SK-N-SH (cell line): Measurements from ENCODE around the gene TMSB10. TPM values are rescaled to one million over a fixed set of nuclear protein-coding genes. Genes with fewer than 3 reads are reported as not detected.

ENCODE experiments used
- CTCF ChIA-PET: fragments of 300-600, 350-600 bp; formaldehyde crosslinking; extraction: SDS; loops from one replicate; lab custom pipeline; 2021; lab: Yijun Ruan, JAX
- POLR2A ChIA-PET: fragments of 350-600 bp; sonication (Branson Sonifier 250); formaldehyde crosslinking; extraction: SDS; loops from one replicate; lab custom pipeline; 2020; ENCODE audit warnings: antibody characterized with exemption, inconsistent platforms; lab: Yijun Ruan, JAX
- DNase-seq: peaks from one replicate; pipeline ENCODE4 v3.0.0; 2012
- H2AFZ ChIP-seq: fragments of 200-600 bp; sonication (generic); 2 replicates; pipeline ENCODE4 v1.8.1; 2016; ENCODE audit warnings: antibody characterized with exemption, mild to moderate bottlenecking, low read depth
- H3F3A ChIP-seq: fragments of 200-600 bp; sonication (generic); replicated peaks from 2 replicates; pipeline ENCODE3; 2016; ENCODE audit warnings: antibody characterized with exemption, mild to moderate bottlenecking; ENCODE audit not compliant: insufficient read depth
- H3K27ac ChIP-seq, 2 experiments: fragments of 200-500 bp in 1 of 2; fragments of 200-600 bp in 1 of 2; sonication (Bioruptor generic) in 1 of 2; sonication (generic), shearing (Covaris generic) in 1 of 2; 2 replicates each; pipeline versions ENCODE4 v1.5.1 to v1.6.1; 2014 to 2016; ENCODE audit warnings: low read depth in 2 of 2, inconsistent platforms in 1 of 2, low read length in 1 of 2, mild to moderate bottlenecking in 1 of 2, mixed read lengths in 1 of 2
- H3K27me3 ChIP-seq: fragments of 200-600 bp; sonication (generic), shearing (Covaris generic); 2 replicates; pipeline ENCODE4 v1.6.1; 2016; ENCODE audit warnings: mixed run types; ENCODE audit not compliant: insufficient read depth
- H3K36me3 ChIP-seq, 2 experiments: fragments of 200-500 bp in 1 of 2; fragments of 200-600 bp in 1 of 2; sonication (Bioruptor generic) in 1 of 2; sonication (generic) in 1 of 2; replicated peaks in 1 of 2; 2 replicates each; pipeline versions ENCODE3 to v1.5.1; 2014 to 2016; ENCODE audit warnings: low read length in 1 of 2, mild to moderate bottlenecking in 1 of 2; ENCODE audit not compliant: insufficient read depth in 2 of 2, control insufficient read depth in 1 of 2
- H3K4me1 ChIP-seq, 2 experiments: fragments of 200-500 bp in 1 of 2; fragments of 200-600 bp in 1 of 2; sonication (Bioruptor generic) in 1 of 2; sonication (generic), shearing (Covaris generic) in 1 of 2; 2 replicates each; pipeline versions ENCODE4 v1.5.1 to v1.6.1; 2014 to 2016; ENCODE audit warnings: low read depth in 1 of 2, low read length in 1 of 2, mixed run types in 1 of 2; ENCODE audit not compliant: insufficient read depth in 2 of 2, control insufficient read depth in 1 of 2
- H3K4me2 ChIP-seq: fragments of 200-600 bp; sonication (generic), shearing (Covaris generic); 2 replicates; pipeline ENCODE4 v1.6.1; 2017; ENCODE audit warnings: mixed run types
- H3K4me3 ChIP-seq, 2 experiments: fragments of 200-500 bp in 1 of 2; fragments of 200-600 bp in 1 of 2; sonication (Bioruptor generic) in 1 of 2; sonication (generic), shearing (Covaris generic) in 1 of 2; 2 replicates each; pipeline versions ENCODE4 v1.5.1 to v1.8.1; 2014 to 2016; ENCODE audit warnings: low read depth in 2 of 2, inconsistent platforms in 1 of 2, low read length in 1 of 2, mild to moderate bottlenecking in 1 of 2, mixed read lengths in 1 of 2, moderate library complexity in 1 of 2
- H3K79me2 ChIP-seq: fragments of 200-600 bp; sonication (generic); 2 replicates; pipeline ENCODE4 v1.8.1; 2017; ENCODE audit warnings: mild to moderate bottlenecking; ENCODE audit not compliant: insufficient read depth
- H3K9ac ChIP-seq: fragments of 200-600 bp; sonication (generic); 2 replicates; pipeline ENCODE4 v1.6.1; 2017; ENCODE audit warnings: mixed run types
- H3K9me2 ChIP-seq: fragments of 200-600 bp; sonication (generic); 2 replicates; pipeline ENCODE4 v1.6.1; 2017; ENCODE audit warnings: mixed run types
- H3K9me3 ChIP-seq: fragments of 200-600 bp; sonication (generic); 2 replicates; pipeline ENCODE4 v1.6.1; 2017; ENCODE audit warnings: mixed run types, mild to moderate bottlenecking, moderate library complexity
- H4K20me1 ChIP-seq: fragments of 200-600 bp; sonication (generic); 2 replicates; pipeline ENCODE4 v1.6.1; 2017; ENCODE audit warnings: mild to moderate bottlenecking, mixed run types; ENCODE audit not compliant: insufficient read depth
- CHD2 ChIP-seq: fragments of 150-350 bp; IDR thresholded peaks from 2 replicates; pipeline ENCODE4 v1.6.1; 2018; ENCODE audit warnings: low read length; ENCODE audit not compliant: partially characterized antibody
- CTCF ChIP-seq: fragments of 200-600 bp; sonication (generic); IDR thresholded peaks from 2 replicates; pipeline ENCODE4 v1.6.1; 2017; ENCODE audit warnings: antibody characterized with exemption, mild to moderate bottlenecking, moderate library complexity
- FOXJ3 ChIP-seq: sonication (generic); formaldehyde crosslinking; IDR thresholded peaks from 2 replicates; pipeline ENCODE4 v1.5.1; 2020; ENCODE audit warnings: mild to moderate bottlenecking, missing genetic modification reagents
- FOXM1 ChIP-seq: IDR thresholded peaks from 2 replicates; pipeline ENCODE4 v1.4.0; 2012; ENCODE audit warnings: low read depth, mild to moderate bottlenecking
- JUND ChIP-seq: IDR thresholded peaks from 2 replicates; pipeline ENCODE4 v1.4.0; 2012
- MAX ChIP-seq: IDR thresholded peaks from 2 replicates; pipeline ENCODE4 v1.4.0; 2012; ENCODE audit warnings: low read depth
- MEF2A ChIP-seq: IDR thresholded peaks from 2 replicates; pipeline ENCODE4 v1.4.0; 2012; ENCODE audit warnings: low read depth, borderline replicate concordance
- NRF1 ChIP-seq: IDR thresholded peaks from 2 replicates; pipeline ENCODE4 v1.6.1; 2012; ENCODE audit warnings: low read depth, mild to moderate bottlenecking, low read length
- PBX3 ChIP-seq: IDR thresholded peaks from 2 replicates; pipeline ENCODE4; 2012
- RFX5 ChIP-seq: IDR thresholded peaks from 2 replicates; pipeline ENCODE4 v1.6.1; 2012; ENCODE audit warnings: mild to moderate bottlenecking, improper control_type of control experiment, low read length
- RXRA ChIP-seq: IDR thresholded peaks from 2 replicates; pipeline ENCODE4 v1.4.0; 2012; ENCODE audit warnings: low read depth, mild to moderate bottlenecking, borderline replicate concordance
- TAF1 ChIP-seq: IDR thresholded peaks from 2 replicates; pipeline ENCODE4 v1.6.1; 2012; ENCODE audit warnings: low read depth, mild to moderate bottlenecking, low read length, moderate library complexity, borderline replicate concordance
- TEAD4 ChIP-seq: IDR thresholded peaks from 2 replicates; pipeline ENCODE4 v1.4.0; 2012; ENCODE audit warnings: mild to moderate bottlenecking, borderline replicate concordance; ENCODE audit not compliant: insufficient read depth
- USF1 ChIP-seq: IDR thresholded peaks from 2 replicates; pipeline ENCODE4 v1.4.0; 2012; ENCODE audit warnings: low read depth, borderline replicate concordance
- WGBS: methylation state at CpG from one replicate; pipeline ENCODE4 v1.1.6; 2017; ENCODE audit warnings: low lambda C conversion rate; 5-methylcytosine and 5-hydroxymethylcytosine counted together
- polyA plus RNA-seq, 3 experiments: library from polyadenylated mRNA; depleted of rRNA; stranded (reverse); fragments of >200 nt; gene quantifications; 2 replicates each; pipeline ENCODE4 v1.2.3, GENCODE V29; 2012
- TF ChIP-seq, protein P1 (sequence below): fragments of 150-350 bp; IDR thresholded peaks from 2 replicates; pipeline ENCODE4 v1.6.1; 2017; ENCODE audit warnings: antibody characterized with exemption, low read length, low read depth, borderline replicate concordance

The TMSB10 gene
- polyA plus RNA-seq, 1 of the 3 experiments (the other 2 are of a cell fraction), result 7,920 TPM

DNA sequence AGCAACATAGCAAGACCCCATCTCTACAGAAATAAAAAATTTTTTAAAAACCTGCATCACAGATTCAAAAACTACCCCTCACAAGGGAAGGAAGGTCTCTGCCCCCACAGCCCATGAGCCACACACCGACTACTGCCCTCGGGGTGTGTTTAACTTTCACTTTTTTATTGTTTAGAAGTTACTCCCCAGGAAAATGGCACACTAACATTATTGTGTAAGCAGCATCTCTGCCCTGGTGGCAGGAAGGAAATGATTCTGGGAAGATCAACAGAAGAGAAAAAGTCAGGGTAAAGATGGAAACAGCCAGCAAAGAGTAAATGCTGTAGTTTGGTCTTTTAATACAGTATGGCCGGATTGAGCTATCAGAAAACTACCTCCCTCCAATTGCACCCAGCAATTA, 46.5 kb upstream of the TMSB10 start (continued):
- no peak for TF ChIP-seq USF1
- no peak for TF ChIP-seq CTCF
- no peak for TF ChIP-seq MEF2A
- TF ChIP-seq FOXJ3, result no peak
- TF ChIP-seq CHD2, result no peak
- no peak for TF ChIP-seq RFX5

GRCh38 chr2:84861539-84861938, 43.9 kb upstream of the TMSB10 start:
- Histone ChIP-seq H3K27ac (no peak overlapping the region), H3K4me2 (no peak overlapping the region), H3K27me3 (peaks cover 18% of the 10 kb centered on the region; the same call in 1 of the 2 replicates), H3K4me3 (no peak overlapping the region), H3K9me2 (no peaks in the 10 kb centered on the region), H3K9me3 (no peaks in the 10 kb centered on the region), H3F3A (no peaks in the 10 kb centered on the region)
- no peak for DNase-seq
- TF ChIP-seq RFX5 (no peak), FOXJ3 (no peak), PBX3 (no peak), TEAD4 (no peak)
- TF ChIP-seq, all 33 proteins: peak for 0
- POLR2A ChIA-PET, result no interaction called here
- CTCF ChIA-PET, result interaction anchor here (0.5 to 1.8 kb wide), 3 partner anchors 20 to 1213 kb away, joined by 3 to 9 read pairs (median 3); partner anchors contain the start of gene TRABD2A
- Histone ChIP-seq H2AFZ (no peak overlapping the region), H3K79me2 (no peaks in the 10 kb centered on the region), H4K20me1 (no peaks in the 10 kb centered on the region), H3K36me3 (no peaks in the 10 kb centered on the region), H3K4me1 (no peaks in the 10 kb centered on the region), H3K9ac (no peak overlapping the region)
- 13% methylated on average over 2 of the region's 6 CpGs for WGBS

DNA sequence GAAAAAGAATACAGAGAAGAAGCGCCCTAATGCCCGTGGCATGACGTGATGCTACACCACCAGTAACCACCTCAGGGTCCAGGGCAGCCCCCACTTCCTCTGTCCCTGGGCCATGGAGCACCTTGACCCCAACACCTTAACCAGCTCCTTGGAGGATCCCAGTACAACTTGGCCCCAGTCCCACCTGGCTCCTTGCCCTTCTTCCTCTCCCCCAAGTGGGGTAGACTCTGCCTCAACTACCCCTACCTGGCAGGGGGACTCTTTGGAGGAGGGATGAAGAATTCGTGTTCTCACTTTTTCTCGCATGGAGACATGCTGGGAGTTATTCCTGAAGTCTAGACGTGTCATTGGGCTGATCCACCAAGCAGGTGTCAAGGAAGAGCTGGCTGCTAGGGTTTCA, 43.5 kb upstream of the TMSB10 start:
- ChIA-PET POLR2A (no interaction called here), CTCF (interaction anchor here (0.5 to 1.8 kb wide), 3 partner anchors 19 to 1213 kb away, joined by 3 to 9 read pairs (median 3); partner anchors contain the start of gene TRABD2A)
- Histone ChIP-seq H3K4me1 (no peaks in the 10 kb centered on the region), H3K4me2 (no peak overlapping the region), H4K20me1 (no peaks in the 10 kb centered on the region), H3K79me2 (no peaks in the 10 kb centered on the region), H3K4me3 (no peak overlapping the region), H3K9me3 (no peaks in the 10 kb centered on the region), H3K27me3 (peaks cover 23% of the 10 kb centered on the region; the same call in 1 of the 2 replicates), H2AFZ (no peak overlapping the region), H3K9me2 (no peaks in the 10 kb centered on the region), H3K9ac (no peak overlapping the region), H3K36me3 (no peaks in the 10 kb centered on the region), H3K27ac (no peak overlapping the region), H3F3A (no peaks in the 10 kb centered on the region)
- DNase-seq, result no peak
- WGBS, result 26% methylated on average over 6 of the region's 6 CpGs
- no peak for TF ChIP-seq CTCF
- TF ChIP-seq, protein P1, sequence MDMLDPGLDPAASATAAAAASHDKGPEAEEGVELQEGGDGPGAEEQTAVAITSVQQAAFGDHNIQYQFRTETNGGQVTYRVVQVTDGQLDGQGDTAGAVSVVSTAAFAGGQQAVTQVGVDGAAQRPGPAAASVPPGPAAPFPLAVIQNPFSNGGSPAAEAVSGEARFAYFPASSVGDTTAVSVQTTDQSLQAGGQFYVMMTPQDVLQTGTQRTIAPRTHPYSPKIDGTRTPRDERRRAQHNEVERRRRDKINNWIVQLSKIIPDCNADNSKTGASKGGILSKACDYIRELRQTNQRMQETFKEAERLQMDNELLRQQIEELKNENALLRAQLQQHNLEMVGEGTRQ, result no peak
- no peak for TF ChIP-seq NRF1
- no peak for TF ChIP-seq FOXM1
- TF ChIP-seq RXRA, result no peak
- TF ChIP-seq TAF1, result no peak
- no peak for TF ChIP-seq PBX3
- no peak for TF ChIP-seq JUND
- TF ChIP-seq MAX, result no peak
